Endodermal cell (in vitro differentiated cells): ENCODE results near the gene ARPP21. TPM values are rescaled to one million over a fixed set of nuclear protein-coding genes. Genes with fewer than 3 reads are reported as not detected.
A peak's percentile ranks its signal among the peaks of the same experiment; 100 is the strongest.

Experiments
- DNase-seq: peaks from one replicate; pipeline ENCODE4 v3.0.0-alpha.2; 2017
- H3K27ac ChIP-seq: 2 replicates; pipeline ENCODE4 v1.5.1; 2013; ENCODE audit warnings: mild to moderate bottlenecking, low read depth, low read length, moderate library complexity
- H3K27me3 ChIP-seq: 2 replicates; pipeline ENCODE4 v1.6.1; 2013; ENCODE audit warnings: mild to moderate bottlenecking, low read length, moderate library complexity; ENCODE audit not compliant: insufficient read depth, control insufficient read depth, poor library complexity, severe bottlenecking
- H3K36me3 ChIP-seq: 2 replicates; pipeline ENCODE4 v1.7.0; 2013; ENCODE audit warnings: mild to moderate bottlenecking, low read length, moderate library complexity; ENCODE audit not compliant: control insufficient read depth, insufficient read depth
- H3K4me1 ChIP-seq: one replicate; pipeline ENCODE4 v1.7.0; 2013; ENCODE audit warnings: low read length; ENCODE audit not compliant: control insufficient read depth, insufficient read depth
- H3K4me3 ChIP-seq: 2 replicates; pipeline ENCODE4 v1.5.1; 2013; ENCODE audit warnings: mild to moderate bottlenecking, low read length, moderate library complexity
- H3K9ac ChIP-seq: 2 replicates; pipeline ENCODE4 v1.6.1; 2013; ENCODE audit warnings: mild to moderate bottlenecking, low read length, moderate library complexity; ENCODE audit not compliant: poor library complexity, severe bottlenecking; ENCODE audit errors: extremely low read depth
- H3K9me3 ChIP-seq: 2 replicates; pipeline ENCODE4 v1.6.1; 2013; ENCODE audit warnings: mild to moderate bottlenecking, low read length, moderate library complexity; ENCODE audit not compliant: control insufficient read depth
- H3K27ac Mint-ChIP-seq: 2 replicates; pipeline ENCODE4 v1.8.0; 2020; ENCODE audit warnings: mixed read lengths
- H3K27me3 Mint-ChIP-seq: 2 replicates; pipeline ENCODE4 v1.8.0; 2021; ENCODE audit warnings: mild to moderate bottlenecking, mixed read lengths; ENCODE audit not compliant: insufficient read depth
- H3K36me3 Mint-ChIP-seq: 2 replicates; pipeline ENCODE4 v1.8.0; 2020; ENCODE audit warnings: low read depth, mixed read lengths
- H3K4me1 Mint-ChIP-seq: 2 replicates; pipeline ENCODE4 v1.8.0; 2020; ENCODE audit warnings: mixed read lengths
- H3K4me3 Mint-ChIP-seq: 2 replicates; pipeline ENCODE4 v1.8.0; 2020; ENCODE audit warnings: mild to moderate bottlenecking, moderate library complexity, mixed read lengths
- H3K9me3 Mint-ChIP-seq: 2 replicates; pipeline ENCODE4 v1.8.0; 2020; ENCODE audit warnings: mild to moderate bottlenecking, mixed read lengths
- CTCF ChIP-seq: fragments of 200-600 bp; sonication (generic); conservative IDR thresholded peaks from 2 replicates; pipeline ENCODE4 v1.5.0; 2021; ENCODE audit warnings: antibody characterized with exemption, mild to moderate bottlenecking
- WGBS, 2 experiments: methylation state at CpG; one replicate each; pipeline versions ENCODE4 v1.1.5 to v1.1.7; 2013; ENCODE audit warnings: missing lambda C conversion rate in 2 of 2, mixed read lengths in 1 of 2; ENCODE audit not compliant: insufficient coverage in 1 of 2, insufficient read length in 1 of 2; 5-methylcytosine and 5-hydroxymethylcytosine counted together
- total RNA-seq, 2 donors: library from RNA; stranded (reverse); fragmentation: NEBNext Ultra II Directional in 1 of 2; extraction: Animal tissue kit (Norgen Biotek cat#: 25700) in 1 of 2; gene quantifications; 2 replicates in 1 of 2; 3 replicates in 1 of 2; pipeline ENCODE4 v1.2.1, GENCODE V29; 2021

ARPP21 gene
- total RNA-seq, 2 donors from 2014 or later: not detected

DNA sequence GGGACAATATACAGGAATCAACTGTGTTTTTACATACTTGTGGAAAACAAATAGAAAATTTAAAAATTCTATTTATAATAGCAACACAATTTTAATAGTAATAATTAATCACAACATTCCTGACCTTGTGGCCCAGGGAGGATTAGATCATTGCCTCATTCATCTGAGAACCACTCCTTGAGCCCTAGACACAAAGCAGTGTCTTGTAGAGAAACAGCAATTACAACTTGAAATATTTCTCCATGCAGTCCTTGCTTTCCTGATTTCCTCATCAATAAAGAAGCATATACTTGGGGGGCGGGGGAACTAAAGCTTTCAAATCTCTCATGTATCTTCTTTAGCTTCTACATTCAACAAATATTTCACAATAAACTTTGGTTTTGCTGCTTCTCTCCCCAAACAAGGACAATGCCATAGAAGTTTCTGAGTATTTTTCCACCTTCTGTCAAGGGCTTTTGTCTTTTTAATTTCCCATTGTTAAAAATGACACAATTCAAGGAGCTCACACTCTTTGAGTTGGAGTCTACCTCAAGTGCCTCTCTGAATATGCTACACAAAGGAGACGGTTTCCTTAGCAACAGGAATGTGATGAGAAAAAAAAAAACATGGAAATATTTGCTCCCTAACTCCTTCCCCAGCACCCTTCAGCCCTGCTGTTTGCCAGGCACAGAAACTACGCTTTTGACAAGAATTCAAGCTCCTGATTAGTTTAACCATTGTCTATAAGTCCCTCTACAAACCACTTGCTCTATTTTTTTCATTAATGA, 118.8 kb downstream of the ARPP21 start:
- peaks cover under 1% of the 10 kb centered on the region for H3K27me3 Mint-ChIP-seq
- peaks cover 15% of the 10 kb centered on the region for H3K4me1 Mint-ChIP-seq

DNA sequence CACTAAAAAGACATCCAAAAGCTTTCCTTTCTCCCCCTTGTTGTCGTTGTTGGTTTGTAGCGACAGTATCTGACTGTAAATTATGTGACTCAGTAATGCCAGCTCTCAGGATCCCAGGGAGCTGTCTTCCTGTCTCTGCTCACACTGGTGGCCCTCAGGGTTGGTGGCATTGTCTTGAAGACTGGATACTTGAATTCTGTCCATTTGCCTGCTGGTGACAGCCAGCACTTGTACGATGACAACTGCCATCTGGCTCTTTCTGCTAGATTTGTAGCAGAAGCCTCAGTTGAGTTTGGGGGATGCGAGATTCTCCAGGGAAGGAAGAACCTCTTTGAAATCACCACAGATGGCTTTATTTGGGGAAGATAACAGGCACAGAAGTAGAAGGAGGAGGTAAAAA, 120.8 kb downstream of the ARPP21 start:
- Mint-ChIP-seq H3K4me1 (peaks cover 19% of the 10 kb centered on the region), H3K4me3 (no peak overlapping the region), H3K27ac (no peak overlapping the region), H3K36me3 (no peaks in the 10 kb centered on the region), H3K27me3 (peaks cover 4% of the 10 kb centered on the region), H3K9me3 (no peaks in the 10 kb centered on the region)
- Histone ChIP-seq H3K4me3 (no peak overlapping the region), H3K9ac (no peak overlapping the region), H3K4me1 (peaks cover under 1% of the 10 kb centered on the region), H3K36me3 (no peaks in the 10 kb centered on the region), H3K27ac (peak overlapping the region; percentile 11), H3K9me3 (no peaks in the 10 kb centered on the region), H3K27me3 (no peaks in the 10 kb centered on the region)
- TF ChIP-seq CTCF: no peak
- WGBS, 2 experiments: 91 to 92% methylated on average over 4 of the region's 4 CpGs
- DNase-seq: no peak

More for the DNA sequence above, 118.8 kb downstream of the ARPP21 start:
- H3K9me3 Mint-ChIP-seq: no peaks in the 10 kb centered on the region
- WGBS, 2 experiments: 60 to 77% methylated on average over 1 to 3 of the region's 3 CpGs
- Histone ChIP-seq H3K4me3 (no peak overlapping the region), H3K4me1 (no peaks in the 10 kb centered on the region), H3K27ac (peak overlapping the region; percentile 99), H3K27me3 (no peaks in the 10 kb centered on the region), H3K9me3 (no peaks in the 10 kb centered on the region), H3K9ac (no peak overlapping the region), H3K36me3 (no peaks in the 10 kb centered on the region)
- H3K4me3 Mint-ChIP-seq: no peak overlapping the region
- no peak for DNase-seq
- no peak overlapping the region for H3K27ac Mint-ChIP-seq
- no peak for TF ChIP-seq CTCF
- H3K36me3 Mint-ChIP-seq: no peaks in the 10 kb centered on the region

- no peaks in the 10 kb centered on the region for H3K9me3 ChIP-seq
- H3K36me3 ChIP-seq: no peaks in the 10 kb centered on the region
- H3K4me1 Mint-ChIP-seq: peaks cover 29% of the 10 kb centered on the region
- H3K36me3 Mint-ChIP-seq: no peaks in the 10 kb centered on the region
- WGBS, 2 experiments: 100% methylated on average over 1 of the region's 1 CpG; no CpG with 5 or more reads in 1 of the 2 experiments
- H3K27me3 ChIP-seq: no peaks in the 10 kb centered on the region
- no peaks in the 10 kb centered on the region for H3K9me3 Mint-ChIP-seq
- H3K4me3 ChIP-seq: no peak overlapping the region
- H3K27ac ChIP-seq: no peak overlapping the region
- H3K27ac Mint-ChIP-seq: no peak overlapping the region
- H3K9ac ChIP-seq: no peak overlapping the region
- peaks cover 4% of the 10 kb centered on the region for H3K27me3 Mint-ChIP-seq
- H3K4me3 Mint-ChIP-seq: no peak overlapping the region
- TF ChIP-seq CTCF: no peak
- peaks cover 7% of the 10 kb centered on the region for H3K4me1 ChIP-seq
- DNase-seq: no peak
These were observed 122.0 kb downstream of the ARPP21 start for GRCh38 chr3:35761311-35761710.
